Fibroblast of skin of scalp (primary cell): Measurements from ENCODE around the gene PRKCSH. TPM values are rescaled to one million over a fixed set of nuclear protein-coding genes. Genes with fewer than 3 reads are reported as not detected.
"Not testable (repeated sequence)": the region's sequence is repeated elsewhere in the genome, so short reads cannot be mapped to it uniquely, and the experiment has no call there.

Experiments
- DNase-seq: peaks from one replicate; pipeline ENCODE4 v3.0.0-alpha.2; 2013
- polyA plus RNA-seq, 2 experiments: library from polyadenylated mRNA; unstranded; fragments of 120-200 nt; gene quantifications; one replicate each; pipeline ENCODE4 v1.2.1, GENCODE V29; 2013; ENCODE audit not compliant: insufficient read length in 2 of 2

Gene PRKCSH
- 406 TPM for polyA plus RNA-seq (2013, experiment 1 of 2; ENCODE audit: insufficient read length)
- polyA plus RNA-seq (2013, experiment 2 of 2; ENCODE audit: insufficient read length), result 385 TPM

GRCh38 chr19:11435057-11435832, at the start of gene PRKCSH, which contains the start of gene ODAD3:
TSS of gene PRKCSH (plus strand) at chr19:11435635. CDS start at chr19:11436118, 483 bp downstream.
TSS of gene ODAD3 (minus strand) at chr19:11435121. CDS start at chr19:11435016, 105 bp downstream.
- DNase-seq, result peak; percentile 100

- no peak for DNase-seq
Observed at GRCh38 chr19:11387162-11388034, 48.0 kb upstream of the PRKCSH start.

GRCh38 chr19:11390359-11390758, 45.1 kb upstream of the PRKCSH start:
- DNase-seq, result no peak

- no peak for DNase-seq
Observed at GRCh38 chr19:11390933-11391680, 44.3 kb upstream of the PRKCSH start.

GRCh38 chr19:11397089-11397610, 38.3 kb upstream of the PRKCSH start:
- DNase-seq, result no peak

- DNase-seq, result no peak
Observed at GRCh38 chr19:11399667-11400066, 35.8 kb upstream of the PRKCSH start.

- no peak for DNase-seq
Observed at GRCh38 chr19:11400798-11401197, 34.6 kb upstream of the PRKCSH start.

- DNase-seq, result no peak
Observed at GRCh38 chr19:11401808-11402543, 33.5 kb upstream of the PRKCSH start.

- DNase-seq, result no peak
Observed at GRCh38 chr19:11404588-11405222, 30.7 kb upstream of the PRKCSH start.

- DNase-seq, result no peak
Observed at GRCh38 chr19:11405846-11406643, 29.4 kb upstream of the PRKCSH start.

GRCh38 chr19:11406703-11407236, 28.7 kb upstream of the PRKCSH start:
- not testable (repeated sequence) for DNase-seq

- DNase-seq, result no peak
Observed at GRCh38 chr19:11408591-11408990, 26.8 kb upstream of the PRKCSH start.

- peak; percentile 22 for DNase-seq
Observed at GRCh38 chr19:11410682-11411081, 24.8 kb upstream of the PRKCSH start.

- no peak for DNase-seq
Observed at GRCh38 chr19:11414544-11414943, 20.9 kb upstream of the PRKCSH start.

- DNase-seq, result no peak
Observed at GRCh38 chr19:11416346-11417052, 18.9 kb upstream of the PRKCSH start.

- DNase-seq, result no peak
Observed at GRCh38 chr19:11418094-11418548, 17.3 kb upstream of the PRKCSH start.

GRCh38 chr19:11418549-11419506, 16.6 kb upstream of the PRKCSH start, which contains the start of gene RGL3:
TSS of gene RGL3 (minus strand) at chr19:11419314. CDS start at chr19:11419278, 36 bp downstream.
- no peak for DNase-seq
